ENCODE measurements around the gene SPAG5.

SPAG5 gene

DNA sequence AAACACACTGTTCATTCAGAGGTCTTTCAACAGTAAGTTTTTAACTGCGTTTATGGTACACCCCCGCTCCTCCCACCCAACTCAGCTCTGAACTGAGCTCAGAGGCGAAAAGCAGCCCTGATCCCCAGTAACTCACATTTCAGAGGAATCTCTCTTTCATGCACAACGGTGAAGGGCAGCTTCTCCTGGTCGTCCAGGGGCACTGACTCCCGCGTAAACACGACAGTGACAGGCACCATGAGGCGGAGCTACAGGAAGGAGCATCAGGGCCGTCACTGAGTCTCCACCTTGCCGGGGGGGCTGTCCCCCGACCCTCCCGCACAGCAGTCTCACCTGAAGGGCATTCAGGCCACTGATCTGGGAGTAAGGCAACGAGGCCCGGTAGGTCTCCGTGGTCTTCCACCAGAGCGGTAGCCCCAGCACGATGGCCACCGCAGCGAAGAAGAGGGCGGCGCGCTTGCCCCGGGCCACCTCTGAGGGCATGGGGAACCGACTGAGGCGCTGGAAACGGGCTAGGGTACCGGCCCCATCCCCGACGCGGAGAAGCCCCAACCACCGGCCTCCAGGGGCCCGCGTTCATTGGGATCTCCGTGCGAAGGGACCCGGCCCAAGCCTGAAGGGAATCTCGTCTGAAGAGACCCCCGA lies 28.0 kb downstream of the SPAG5 start:
- no peak for DNase-seq

DNA sequence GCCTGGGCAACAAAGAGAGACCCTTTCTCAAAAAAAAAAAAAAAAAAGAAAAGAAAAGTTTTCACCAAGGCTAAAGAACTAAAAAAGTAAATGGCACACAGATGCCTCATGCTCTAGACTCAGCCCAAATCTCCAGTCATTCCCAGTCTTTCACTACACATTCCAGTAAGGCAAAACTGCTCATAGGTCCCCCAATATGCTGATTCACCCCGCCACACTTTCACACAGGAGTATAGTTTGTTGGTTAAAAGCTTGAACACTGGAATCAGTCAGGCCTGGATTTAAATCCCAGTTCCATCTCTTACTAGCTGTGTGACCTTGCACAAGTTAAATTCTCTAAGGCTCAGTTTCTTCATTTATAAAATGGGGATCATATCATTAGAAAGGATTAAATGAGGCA lies 29.4 kb downstream of the SPAG5 start:
- no peak for DNase-seq

DNA sequence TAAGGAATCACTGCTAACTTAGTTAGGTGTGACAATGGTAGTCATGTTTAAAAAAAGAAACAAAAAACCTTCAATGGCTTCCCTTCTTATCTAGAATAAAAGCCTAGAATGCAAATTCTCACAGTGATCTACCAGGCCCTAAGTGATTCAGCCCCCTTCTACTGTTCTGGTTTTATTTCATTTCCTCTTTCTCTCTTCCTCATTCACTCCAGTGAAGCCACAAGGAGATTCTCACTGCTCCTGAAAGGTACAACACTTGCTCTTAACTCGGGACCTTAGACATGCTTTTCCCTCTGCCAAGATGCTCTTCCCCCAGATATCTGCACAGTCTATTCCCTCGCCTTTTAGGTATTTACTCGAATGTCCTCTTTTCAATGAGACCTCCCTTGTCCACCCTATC lies 31.2 kb downstream of the SPAG5 start:
- DNase-seq, result no peak

DNA sequence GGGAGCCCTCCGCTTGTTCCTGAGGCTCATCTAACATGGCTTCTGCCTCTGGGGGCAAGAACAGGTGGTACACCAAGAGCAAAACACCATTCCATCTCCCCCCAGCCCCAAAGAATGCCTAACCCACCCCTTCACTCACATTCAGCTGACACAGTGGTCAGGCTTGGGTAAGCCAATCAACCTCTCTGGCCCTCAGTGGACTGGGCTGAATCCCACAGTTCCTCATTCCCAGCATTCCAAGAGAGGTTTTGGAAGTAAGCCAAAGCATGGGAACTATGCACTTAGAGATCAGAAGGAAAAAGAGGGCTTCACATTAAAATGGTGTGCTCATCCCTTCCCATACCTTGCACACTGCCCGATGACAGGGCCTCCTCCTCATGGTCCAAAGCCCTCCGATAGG lies 35.4 kb downstream of the SPAG5 start:
- DNase-seq, result no peak

DNA sequence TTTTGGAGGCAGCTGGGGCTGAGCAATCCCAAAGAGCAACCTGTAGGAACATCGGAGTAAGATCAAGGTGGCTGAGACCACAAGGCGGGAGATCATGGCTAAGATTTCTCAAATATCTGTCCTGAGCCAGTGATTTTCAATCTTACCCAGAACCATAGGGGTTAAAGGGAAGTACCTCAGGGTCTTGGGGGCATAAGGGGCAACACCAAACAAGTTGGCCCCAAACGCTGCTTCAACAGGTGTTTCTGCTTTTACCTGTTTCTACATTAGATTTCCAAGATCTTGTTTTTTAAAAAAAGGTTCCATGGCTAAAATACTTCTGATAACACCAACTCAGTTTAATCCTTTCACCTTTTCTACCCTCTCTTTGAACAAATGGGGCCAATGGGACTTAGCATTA lies 43.8 kb downstream of the SPAG5 start:
- DNase-seq, result no peak

DNA sequence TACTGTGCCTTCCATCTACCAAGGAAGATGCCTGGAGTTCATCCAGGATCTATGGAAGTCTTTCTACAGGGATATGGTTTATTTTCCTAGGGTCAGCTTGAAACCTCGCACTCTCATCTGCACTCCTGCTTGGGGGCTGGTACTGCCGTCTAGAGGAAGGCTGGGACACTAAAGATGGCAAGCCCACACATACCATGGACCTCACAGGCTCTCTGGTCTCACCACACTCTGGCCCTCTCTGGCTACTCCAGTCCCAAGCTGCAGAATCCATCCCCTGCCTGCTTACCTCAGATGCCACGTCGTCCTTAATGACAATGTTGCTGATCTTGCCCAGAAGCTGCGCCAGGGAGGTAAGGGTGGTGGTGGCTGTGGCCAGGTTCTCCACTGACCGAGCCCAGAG lies 44.3 kb downstream of the SPAG5 start:
- no peak for DNase-seq

DNA sequence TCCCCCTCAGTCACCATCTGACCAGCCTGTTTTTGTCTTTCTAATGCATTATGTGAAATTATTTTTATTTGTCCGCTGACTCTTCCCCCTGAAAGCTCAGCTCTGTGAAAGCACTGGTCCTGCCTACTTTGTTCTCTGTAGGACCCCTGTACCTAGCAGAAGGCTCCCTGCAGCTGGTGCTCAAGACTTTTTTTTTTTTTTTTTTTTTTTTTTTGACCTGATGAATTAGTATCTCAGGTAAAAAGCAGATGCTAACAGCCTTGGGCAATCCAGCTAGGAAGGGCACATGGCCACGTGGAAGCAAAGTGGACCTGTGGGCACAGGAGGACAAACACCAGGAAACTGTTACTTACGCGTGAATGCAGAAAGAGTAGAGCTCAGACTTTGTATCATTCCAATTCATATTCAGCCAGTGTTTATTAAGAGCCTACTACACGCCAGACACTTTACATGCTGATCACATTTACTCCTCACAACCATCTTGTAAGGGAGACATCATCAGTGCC lies 45.8 kb downstream of the SPAG5 start:
- no peak for DNase-seq

DNA sequence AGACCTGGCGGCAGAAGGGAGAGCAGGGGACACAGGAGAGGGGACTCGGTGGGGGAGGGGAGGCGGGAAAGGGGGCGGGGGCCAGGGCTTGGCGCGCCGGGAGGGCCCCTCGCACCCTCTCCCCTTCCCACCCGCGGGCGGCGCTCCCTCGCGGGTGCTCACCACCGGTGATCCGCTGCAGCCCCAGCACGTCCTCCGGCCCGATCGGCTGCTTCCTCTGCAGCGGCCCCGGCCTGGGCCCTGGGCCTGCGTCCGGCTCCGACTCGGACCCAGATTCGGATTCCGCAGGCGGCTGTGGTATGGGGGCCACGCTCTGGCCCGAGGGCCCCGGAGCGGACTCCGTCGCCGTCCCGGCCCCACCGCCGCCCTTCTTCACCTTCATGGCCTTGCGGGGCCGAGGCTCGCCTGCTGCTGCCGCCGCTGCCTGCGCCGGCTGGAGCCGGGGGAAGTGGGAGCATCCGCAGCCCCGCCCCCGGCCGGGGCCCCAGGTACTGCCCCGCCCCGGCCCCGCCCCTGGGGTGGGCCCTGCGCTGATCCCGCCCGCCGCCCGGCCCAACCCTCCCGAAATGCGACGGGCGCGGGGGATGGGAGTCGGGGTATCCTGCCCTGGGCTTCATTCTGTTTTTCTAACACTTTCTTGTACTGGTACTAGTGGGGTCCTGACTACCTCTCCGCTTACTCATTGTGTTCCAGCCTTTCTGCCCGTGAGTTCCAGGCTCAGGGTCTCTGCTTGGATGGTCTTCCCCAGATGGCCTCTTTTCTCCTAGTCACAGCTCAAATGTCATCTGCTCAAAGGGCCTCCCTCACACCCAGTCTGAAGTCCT lies 46.4 kb downstream of the SPAG5 start, which contains the start of gene UNC119:
Gene UNC119 (minus strand): TSS at position 449 of the 824 bp plus-strand sequence. CDS start 67 bp downstream, at position 382.
- DNase-seq, result peak; percentile 44

DNA sequence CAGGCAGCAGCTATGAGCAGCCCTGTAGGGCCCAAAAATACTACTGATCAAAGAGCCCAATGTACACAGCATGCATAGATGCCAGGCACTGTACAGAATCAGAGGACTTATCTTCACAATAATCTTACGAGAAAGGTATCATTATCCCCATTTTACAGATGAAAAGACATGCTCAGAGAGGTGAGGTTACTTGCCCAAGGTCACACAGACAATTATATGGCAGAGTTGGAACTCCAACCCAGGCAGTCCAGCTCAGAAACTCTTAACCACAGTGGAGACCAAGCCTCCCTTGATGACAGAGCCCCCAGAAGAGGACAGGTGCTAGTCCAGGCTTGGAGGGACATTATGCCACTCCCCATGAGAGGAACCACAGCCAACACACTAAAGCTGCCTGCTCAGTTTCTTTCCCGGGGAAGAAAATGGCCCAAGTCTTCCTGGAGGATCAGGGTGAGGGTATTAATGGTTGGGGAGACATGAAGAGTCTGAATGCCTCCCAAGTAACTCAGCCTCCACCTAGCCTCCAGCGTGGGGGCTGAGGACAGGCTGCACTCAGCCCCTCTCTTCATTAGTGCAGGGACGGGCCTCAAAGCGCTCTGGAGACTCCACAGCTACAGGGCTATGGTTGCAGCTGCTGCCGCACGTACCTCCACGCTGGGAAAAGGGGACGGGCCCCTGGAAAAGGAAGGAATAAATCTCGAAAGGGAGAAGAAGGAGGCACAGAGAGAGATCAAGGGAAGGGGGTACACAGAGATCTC lies 47.2 kb downstream of the SPAG5 start:
- DNase-seq, result no peak

DNA sequence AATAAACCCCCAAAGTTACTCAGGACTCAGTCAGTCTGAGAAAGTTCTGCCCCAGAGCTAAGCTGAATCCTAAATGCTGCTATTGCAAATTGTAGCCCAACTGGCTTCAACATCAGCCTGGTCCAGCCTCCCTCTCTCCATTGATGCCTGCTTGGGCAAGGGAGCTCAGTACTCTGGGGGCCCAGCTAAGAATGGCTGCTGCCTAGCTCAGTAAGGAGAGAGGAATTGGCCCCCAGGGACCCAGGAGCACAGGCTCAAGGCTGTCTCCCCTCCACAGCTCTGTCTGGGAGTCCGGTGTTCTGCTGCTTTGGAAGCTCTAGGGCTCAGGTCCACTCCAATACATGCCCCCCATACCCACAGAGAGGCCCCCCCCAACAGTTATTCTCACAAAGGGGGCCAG lies 48.0 kb downstream of the SPAG5 start:
- no peak for DNase-seq

DNA sequence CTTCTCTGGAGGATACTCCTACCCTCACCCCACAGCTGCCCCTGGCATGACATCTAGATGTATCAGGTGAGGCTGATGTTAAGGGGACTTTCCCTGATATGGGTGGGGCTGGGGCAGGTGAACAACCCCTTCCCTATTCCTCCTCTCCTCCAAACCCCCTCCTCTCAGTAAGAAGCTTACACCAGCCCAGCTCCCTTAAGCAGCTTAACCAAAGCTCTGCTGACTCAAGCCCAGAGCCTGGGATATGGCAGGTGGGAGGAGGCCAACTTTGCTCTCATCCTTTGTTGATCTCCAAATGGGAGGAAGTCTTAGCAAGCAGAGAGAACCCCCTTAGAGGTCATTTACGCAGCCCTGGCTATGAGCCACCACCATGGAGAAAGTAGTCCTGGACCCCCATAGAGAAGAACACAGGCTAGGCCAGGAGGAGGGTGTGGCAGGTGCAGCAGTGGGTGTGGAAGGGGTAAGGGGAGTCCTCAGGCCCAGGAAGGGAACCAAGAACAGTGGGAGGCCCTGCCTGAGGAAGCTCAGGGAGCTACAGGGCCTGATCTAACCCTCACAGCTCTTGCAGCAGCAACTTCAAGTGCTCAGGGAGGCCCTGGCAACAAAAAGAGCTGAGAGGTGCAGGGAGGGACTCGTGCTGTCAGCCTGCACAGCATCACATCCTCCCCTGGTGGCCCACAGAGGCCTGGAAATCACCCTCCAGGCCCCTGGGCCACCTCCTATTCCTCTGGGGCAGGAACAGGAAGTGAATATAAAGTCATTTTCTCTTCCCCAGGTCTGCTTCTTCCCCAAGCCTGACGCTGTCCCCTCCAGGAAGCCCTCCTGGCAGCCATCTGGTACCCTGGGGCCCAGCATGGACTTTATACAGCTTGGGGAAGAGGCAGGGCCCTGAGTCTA lies 49.3 kb downstream of the SPAG5 start:
- DNase-seq, result no peak

DNA sequence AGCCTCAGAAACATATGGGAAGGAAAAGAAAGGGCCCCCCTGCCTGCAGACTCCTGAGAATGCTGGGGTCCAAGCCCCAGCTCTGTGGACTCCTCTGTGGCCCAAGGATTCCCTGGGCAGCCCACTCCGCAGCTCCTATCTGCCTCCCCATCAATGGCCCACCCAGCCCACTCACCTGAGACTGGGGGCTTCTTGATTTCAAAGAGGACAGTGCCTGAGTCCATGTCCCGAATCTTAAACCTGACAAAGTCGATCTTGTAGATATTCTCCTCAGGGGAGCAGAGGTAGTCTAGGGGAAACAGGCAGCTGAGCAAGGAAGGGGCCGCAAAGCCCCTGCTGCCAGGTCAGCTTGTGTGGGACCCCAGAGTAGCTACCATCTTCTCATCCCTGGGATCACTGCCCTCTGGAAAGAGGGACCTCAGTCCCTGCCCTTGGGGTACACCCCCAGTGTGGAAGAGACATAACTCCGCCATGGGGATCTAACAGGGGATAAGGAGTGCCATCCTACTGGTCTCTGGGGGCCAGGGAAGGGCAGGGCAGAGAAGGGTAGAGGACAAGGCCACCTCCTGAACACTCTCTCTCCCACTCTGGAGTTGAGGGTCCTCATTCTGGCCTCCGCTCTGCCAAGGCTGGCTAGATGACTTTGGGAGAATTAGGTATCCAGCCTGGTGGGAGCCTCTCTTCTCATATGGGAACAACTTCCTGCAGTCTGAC lies 50.3 kb downstream of the SPAG5 start:
- DNase-seq, result no peak

DNA sequence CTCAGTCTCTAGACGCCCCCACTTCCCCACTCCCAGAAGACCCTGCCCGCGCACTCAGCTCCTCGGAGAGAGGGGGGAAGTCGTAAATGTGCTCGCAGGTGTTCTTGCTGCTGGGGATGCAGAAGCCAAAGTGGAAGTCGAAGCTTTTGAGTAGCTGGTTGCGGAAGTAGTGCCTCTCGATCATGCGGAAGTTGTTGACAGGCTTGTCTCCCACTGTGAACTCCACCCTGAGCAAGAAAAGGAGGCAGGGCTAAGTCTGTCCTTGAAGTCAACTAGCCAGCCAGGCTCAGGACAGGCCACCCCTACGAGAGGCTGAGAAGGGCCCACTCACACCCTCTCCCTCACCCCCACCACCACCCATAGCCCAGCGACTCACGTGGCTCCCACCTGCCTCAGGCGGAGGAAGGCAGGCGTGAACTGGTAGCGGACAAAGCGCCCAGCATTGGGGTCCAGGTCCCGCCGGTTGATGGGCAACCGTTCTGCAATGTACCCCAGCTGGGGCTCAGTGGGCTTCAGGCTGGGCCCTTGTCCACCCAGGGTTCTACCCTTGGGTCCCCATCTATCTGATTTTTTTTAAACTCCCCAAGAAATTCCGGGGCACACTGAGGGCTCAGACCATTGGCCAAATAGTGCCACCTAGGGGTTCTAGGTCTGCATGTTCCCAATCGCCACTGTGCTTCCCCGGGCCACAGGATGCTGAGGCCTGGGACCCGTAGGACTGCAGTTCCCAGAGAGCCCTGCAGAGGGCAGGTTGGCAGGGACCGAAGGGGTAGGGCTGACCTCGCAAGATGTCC lies 51.0 kb downstream of the SPAG5 start:
- DNase-seq, result no peak

DNA sequence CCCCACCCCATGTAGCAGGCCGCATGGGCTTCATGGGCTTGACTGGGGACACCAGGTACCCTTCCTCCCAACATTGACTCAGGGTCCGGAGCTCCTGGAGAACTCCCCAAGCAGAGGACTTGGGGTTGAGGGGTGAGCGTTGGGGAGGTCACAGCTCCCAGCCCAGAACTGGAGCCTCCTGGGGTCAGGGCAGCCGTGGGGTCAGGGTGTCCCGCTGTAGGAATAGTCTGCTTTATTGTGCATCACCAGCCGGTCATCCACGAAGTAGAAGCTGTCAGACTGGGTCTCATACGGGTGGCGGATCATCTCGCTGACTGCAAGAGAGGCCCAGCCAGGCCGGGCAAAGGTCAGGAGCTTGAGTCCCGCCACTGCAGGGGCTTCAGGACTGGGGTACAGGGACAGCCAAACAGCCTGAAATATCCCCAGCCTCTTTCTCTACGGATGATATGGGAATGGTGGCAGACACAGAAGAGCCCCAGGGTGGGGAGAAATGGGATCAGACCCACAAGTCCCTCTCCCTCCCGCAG lies 51.7 kb downstream of the SPAG5 start:
- no peak for DNase-seq

DNA sequence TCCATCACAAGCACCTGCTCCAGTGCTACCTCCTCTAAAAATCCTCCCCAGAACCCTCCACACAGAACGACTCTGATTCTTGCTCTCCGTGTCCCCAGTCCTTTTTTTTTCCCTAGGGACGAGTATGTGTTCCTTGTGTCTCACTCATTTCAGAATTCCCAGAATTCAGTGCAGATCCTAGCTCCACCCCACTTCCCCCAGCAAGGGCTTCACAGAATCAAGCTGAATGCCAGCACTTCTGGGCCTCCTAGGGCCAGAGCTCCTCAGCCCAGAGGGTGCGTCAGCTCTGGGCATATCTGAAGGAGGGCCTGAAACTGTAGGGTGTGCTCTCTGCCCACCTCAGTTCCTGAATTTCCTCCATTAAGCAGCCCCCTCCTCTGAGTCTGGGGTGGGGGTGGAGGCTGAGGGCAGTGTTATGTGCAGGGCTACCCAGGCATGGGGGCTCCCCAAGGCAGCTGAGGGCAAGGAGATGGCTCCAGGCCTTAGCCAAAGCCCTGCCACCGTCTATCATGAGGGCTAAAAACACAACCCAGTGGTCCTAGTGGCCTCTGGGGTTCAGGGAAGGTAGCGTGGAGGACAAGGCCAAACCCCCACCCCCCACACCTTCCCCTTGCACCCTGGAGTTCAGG lies 52.9 kb downstream of the SPAG5 start:
- DNase-seq, result no peak

DNA sequence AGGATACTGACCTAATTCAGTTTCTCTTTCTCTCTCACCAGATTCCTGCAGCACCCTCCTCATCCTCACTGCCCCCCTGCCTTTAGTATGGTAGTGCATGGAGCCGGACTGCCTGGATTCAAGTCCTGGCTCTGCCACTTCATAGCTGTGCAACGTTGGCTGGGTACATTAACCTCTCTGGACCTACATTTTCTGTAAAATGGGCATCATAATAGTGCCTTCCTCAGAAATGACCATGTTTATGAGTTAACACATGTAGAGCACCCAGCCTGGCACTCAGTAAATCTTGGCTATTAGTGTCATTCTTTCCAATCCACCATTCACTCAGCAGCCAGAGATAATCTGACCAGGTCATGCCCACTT lies 53.7 kb downstream of the SPAG5 start:
- DNase-seq, result no peak

DNA sequence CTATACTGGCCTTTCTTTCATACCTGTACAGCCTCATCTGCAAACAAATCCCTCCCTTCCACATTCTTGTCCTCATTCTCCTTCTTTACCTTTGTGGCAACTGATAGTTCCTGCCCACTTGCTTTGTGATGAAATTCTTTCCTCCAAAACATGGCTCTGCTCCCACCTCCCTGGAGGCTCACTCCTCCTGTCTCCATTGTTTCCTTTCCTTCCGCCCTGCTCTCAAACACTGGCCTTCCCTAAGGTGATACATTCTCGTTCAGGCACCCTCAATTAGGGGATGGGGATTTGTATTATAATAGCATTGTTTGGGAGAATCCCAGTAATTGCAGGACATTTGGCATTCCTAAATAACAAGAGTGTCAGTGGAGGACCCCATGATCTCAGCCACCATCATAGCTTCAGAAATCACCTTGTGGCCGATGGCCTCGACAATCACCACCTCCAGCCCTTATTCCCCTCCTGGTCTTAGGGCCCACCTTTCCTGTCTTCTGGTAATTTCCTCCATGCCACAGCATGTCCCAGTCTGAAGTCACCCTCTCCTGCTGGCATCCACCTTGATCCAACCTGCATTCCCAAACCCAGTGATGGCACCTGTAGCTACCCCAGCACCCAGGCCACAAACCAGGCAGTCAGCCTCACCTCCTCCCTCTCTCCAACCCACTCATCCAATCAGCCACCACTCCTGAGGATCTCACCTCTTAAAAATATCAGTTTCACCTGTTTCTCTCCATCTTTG lies 54.3 kb downstream of the SPAG5 start:
- no peak for DNase-seq

DNA sequence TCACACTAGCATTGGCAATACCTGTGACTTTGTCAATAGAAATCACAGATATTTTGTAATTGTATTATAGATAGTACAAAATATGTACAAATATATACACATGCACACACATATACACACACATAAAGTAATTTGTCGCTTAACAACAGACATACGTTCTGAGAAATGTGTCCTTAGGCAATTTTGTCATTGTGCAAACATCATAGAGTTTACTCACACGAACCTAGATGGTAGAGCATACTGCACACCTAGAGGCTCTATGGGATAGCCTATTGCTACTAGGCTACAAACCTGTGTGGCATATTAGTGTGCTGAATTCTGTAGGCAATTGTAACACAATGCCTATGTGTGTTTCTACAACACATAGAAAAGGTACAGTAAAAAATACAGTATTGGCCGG lies 57.4 kb downstream of the SPAG5 start:
- DNase-seq, result no peak

DNA sequence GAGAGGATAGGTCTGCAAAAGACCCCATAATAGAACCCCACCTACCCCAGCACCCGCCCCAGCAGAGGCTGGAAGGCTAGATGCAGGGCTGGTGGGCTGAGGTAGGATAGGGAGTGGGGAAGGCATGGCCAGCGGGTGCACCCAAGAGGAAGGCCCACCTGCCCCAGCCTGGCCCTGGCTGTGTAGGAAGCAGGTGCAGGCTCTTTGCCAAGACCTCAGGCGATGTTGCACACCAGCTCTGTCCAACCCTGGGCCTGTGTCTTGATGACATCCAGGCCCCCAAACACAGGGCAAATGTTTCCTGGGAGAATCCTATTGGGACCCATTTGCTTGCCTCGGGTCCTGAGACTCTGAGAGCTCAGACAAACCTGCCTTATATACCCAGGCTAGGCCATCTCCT lies 58.6 kb downstream of the SPAG5 start:
- no peak for DNase-seq
